ENCODE measurements around the gene MAP3K21. TPM values are rescaled to one million over a fixed set of nuclear protein-coding genes. Genes with fewer than 3 reads are reported as not detected.

The MAP3K21 gene
- total and polyA plus RNA-seq, 9 of the 15 experiments (the other 6 are each of a cell fraction or from before 2014, with no cell fraction given): 0.23 to 0.86 (median 0.49) TPM

- TF ChIP-seq PATZ1 (CRISPR knock-in tag; IDR thresholded peaks at IDR 0.05; ENCODE audit: borderline replicate concordance) (no peak), ZC3H4 (CRISPR knock-in tag; IDR thresholded peaks at IDR 0.05; ENCODE audit: borderline replicate concordance) (no peak), POLR2G (IDR thresholded peaks at IDR 0.05; ENCODE audit: low read depth, low read length) (no peak)
Measured at GRCh38 chr1:233364695-233365539, 37.4 kb downstream of the MAP3K21 start (continued).

GRCh38 chr1:233366575-233366974 is 39.1 kb downstream of the MAP3K21 start:
- POLR2A ChIA-PET: interaction anchor here (1.7 kb wide), 1 partner anchor 15 kb away, joined by 3 read pairs; no protein-coding TSS in a partner anchor
- H3K27ac ChIP-seq (ENCODE audit: extremely low read depth, low read depth, low read length): no peak overlapping the region
- BruUV-seq (replicated peaks): no TSS peak
- FAIRE-seq: no peak
- H3K9me1 ChIP-seq (ENCODE audit: control insufficient read depth, insufficient read depth, low read length): no peaks in the 10 kb centered on the region
- CTCF ChIA-PET (ENCODE audit: low intra/inter-chr PET ratio): no interaction called here
- in situ Hi-C loops (cut with MboI) (no loop called here), intact Hi-C loops (cut with micrococcal nuclease) (no loop called here)
- no peak overlapping the region for H2AFZ ChIP-seq (ENCODE audit: low read depth, low read length)
- no peaks in the 10 kb centered on the region for H3K36me3 ChIP-seq (ENCODE audit: control insufficient read depth, insufficient read depth, low read length)
- no peaks in the 10 kb centered on the region for H3K9me3 ChIP-seq (replicated peaks; ENCODE audit: control insufficient read depth, insufficient read depth, low read depth, low read length)
- H3K27me3 ChIP-seq (ENCODE audit: control insufficient read depth in 2 of 2, insufficient read depth in 2 of 2, low read length in 2 of 2): peaks cover 6 to 16% of the 10 kb centered on the region in 2 experiments; a peak in 3 of 5 replicates
- WGBS (ENCODE audit: insufficient coverage, low coverage, missing lambda C conversion rate): 2% methylated on average over 3 of the region's 3 CpGs
- no peak for ATAC-seq
- H3K4me3 ChIP-seq: no peak overlapping the region
- H3K79me2 ChIP-seq (ENCODE audit: control insufficient read depth, insufficient read depth, low read length): no peaks in the 10 kb centered on the region
- H3K4me1 ChIP-seq (replicated peaks in 1 of 2; ENCODE audit: control insufficient read depth in 2 of 2, insufficient read depth in 2 of 2, low read length in 2 of 2): no peaks in the 10 kb centered on the region
- no peaks in the 10 kb centered on the region for H4K20me1 ChIP-seq (replicated peaks; ENCODE audit: control insufficient read depth, insufficient read depth, low read length)
- H3K9ac ChIP-seq (ENCODE audit: insufficient read depth in 1 of 2, low read depth in 2 of 2, low read length in 2 of 2): no peak overlapping the region
- H3K4me2 ChIP-seq (ENCODE audit: insufficient read depth, low read length): no peak overlapping the region
- no peak for DNase-seq (ENCODE audit: extremely low read depth in 1 of 4, low spot score in 3 of 4)
- TF ChIP-seq KDM2B (CRISPR knock-in tag; IDR thresholded peaks at IDR 0.05) (no peak), MCM3 (IDR thresholded peaks at IDR 0.05) (no peak), BCL6 (CRISPR knock-in tag; IDR thresholded peaks at IDR 0.05) (no peak), PHTF2 (CRISPR knock-in tag; IDR thresholded peaks at IDR 0.05) (no peak), ZC3H8 (IDR thresholded peaks at IDR 0.05) (no peak), SREBF2 (CRISPR knock-in tag; IDR thresholded peaks at IDR 0.05) (no peak), PKNOX1 (IDR thresholded peaks at IDR 0.05) (no peak), ILK (tag; IDR thresholded peaks at IDR 0.05; ENCODE audit: borderline replicate concordance, low read depth) (no peak), SAFB (IDR thresholded peaks at IDR 0.05; ENCODE audit: borderline replicate concordance, low read depth, low read length) (no peak), NKRF (IDR thresholded peaks at IDR 0.05; ENCODE audit: borderline replicate concordance) (no peak), GTF2F1 (IDR thresholded peaks at IDR 0.05; ENCODE audit: low read depth, low read length) (no peak), ZNF143 (CRISPR knock-in tag; IDR thresholded peaks at IDR 0.05) (no peak), SIX5 (IDR thresholded peaks at IDR 0.05; ENCODE audit: borderline replicate concordance in 1 of 2, insufficient read depth in 1 of 2, low read depth in 1 of 2, low read length in 2 of 2) (no peak)
